ENCODE data around the gene RASIP1.

Gene RASIP1

GRCh38 chr19:48705431-48705830 lies 35.0 kb downstream of the RASIP1 start:
- Histone ChIP-seq H3K27ac (no peak overlapping the region), H3K36me3 (ENCODE audit: control insufficient read depth, insufficient read depth, low read length) (no peaks in the 10 kb centered on the region), H3K4me1 (no peaks in the 10 kb centered on the region)

GRCh38 chr19:48703316-48703715 lies 37.1 kb downstream of the RASIP1 start:
- H3K79me2 ChIP-seq, result no peaks in the 10 kb centered on the region
- H3K4me1 ChIP-seq, result no peaks in the 10 kb centered on the region
- H3K27me3 ChIP-seq (ENCODE audit: control insufficient read depth, insufficient read depth, low read length), result no peaks in the 10 kb centered on the region
- TF ChIP-seq CTCF (IDR thresholded peaks at IDR 0.05), result no peak
- H2AFZ ChIP-seq, result no peak overlapping the region
- H3K9me3 ChIP-seq (ENCODE audit: control insufficient read depth, low read length), result no peaks in the 10 kb centered on the region
- H3K4me2 ChIP-seq (ENCODE audit: low read length), result no peak overlapping the region
- no peak overlapping the region for H3K9ac ChIP-seq
- no peak overlapping the region for H3K27ac ChIP-seq
- H3K36me3 ChIP-seq (ENCODE audit: control insufficient read depth, insufficient read depth, low read length), result no peaks in the 10 kb centered on the region
- no peak overlapping the region for H3K4me3 ChIP-seq (ENCODE audit: low read depth, low read length)

More at GRCh38 chr19:48705431-48705830, 35.0 kb downstream of the RASIP1 start:
- H3K4me3 ChIP-seq (ENCODE audit: low read depth, low read length), result no peak overlapping the region
- no peaks in the 10 kb centered on the region for H3K9me3 ChIP-seq (ENCODE audit: control insufficient read depth, low read length)
- H3K27me3 ChIP-seq (ENCODE audit: control insufficient read depth, insufficient read depth, low read length), result no peaks in the 10 kb centered on the region
- H2AFZ ChIP-seq, result no peak overlapping the region
- H3K4me2 ChIP-seq (ENCODE audit: low read length), result no peak overlapping the region
- no peak for TF ChIP-seq CTCF (IDR thresholded peaks at IDR 0.05)
- no peaks in the 10 kb centered on the region for H3K79me2 ChIP-seq
- H3K9ac ChIP-seq, result no peak overlapping the region

- Histone ChIP-seq H3K27ac (no peak overlapping the region), H3K9me3 (ENCODE audit: control insufficient read depth, low read length) (no peaks in the 10 kb centered on the region), H3K4me1 (no peaks in the 10 kb centered on the region), H3K4me3 (ENCODE audit: low read depth, low read length) (no peak overlapping the region), H3K4me2 (ENCODE audit: low read length) (no peak overlapping the region), H3K27me3 (ENCODE audit: control insufficient read depth, insufficient read depth, low read length) (no peaks in the 10 kb centered on the region), H3K36me3 (ENCODE audit: control insufficient read depth, insufficient read depth, low read length) (no peaks in the 10 kb centered on the region), H3K79me2 (no peaks in the 10 kb centered on the region), H3K9ac (no peak overlapping the region), H2AFZ (no peak overlapping the region)
- no peak for TF ChIP-seq CTCF (IDR thresholded peaks at IDR 0.05)
These were observed 37.7 kb downstream of the RASIP1 start for GRCh38 chr19:48702701-48703100.

GRCh38 chr19:48698046-48698445 lies 42.4 kb downstream of the RASIP1 start:
- Histone ChIP-seq H2AFZ (no peak overlapping the region), H3K27ac (no peak overlapping the region), H3K4me1 (peaks cover 6% of the 10 kb centered on the region), H3K9me3 (ENCODE audit: control insufficient read depth, low read length) (no peaks in the 10 kb centered on the region), H3K27me3 (ENCODE audit: control insufficient read depth, insufficient read depth, low read length) (no peaks in the 10 kb centered on the region), H3K4me2 (ENCODE audit: low read length) (no peak overlapping the region), H3K79me2 (no peaks in the 10 kb centered on the region), H3K4me3 (ENCODE audit: low read depth, low read length) (no peak overlapping the region), H3K36me3 (ENCODE audit: control insufficient read depth, insufficient read depth, low read length) (no peaks in the 10 kb centered on the region), H3K9ac (no peak overlapping the region)
- no peak for TF ChIP-seq CTCF (IDR thresholded peaks at IDR 0.05)

- H2AFZ ChIP-seq, result peak overlapping the region; percentile 75
- peak overlapping the region; percentile 20 for H3K4me2 ChIP-seq (ENCODE audit: low read length)
- H3K9me3 ChIP-seq (ENCODE audit: control insufficient read depth, low read length), result no peaks in the 10 kb centered on the region
- H3K27me3 ChIP-seq (ENCODE audit: control insufficient read depth, insufficient read depth, low read length), result no peaks in the 10 kb centered on the region
- no peak overlapping the region for H3K9ac ChIP-seq
- TF ChIP-seq CTCF (IDR thresholded peaks at IDR 0.05), result no peak
- H3K79me2 ChIP-seq, result no peaks in the 10 kb centered on the region
- no peak overlapping the region for H3K4me3 ChIP-seq (ENCODE audit: low read depth, low read length)
- peaks cover 6% of the 10 kb centered on the region for H3K4me1 ChIP-seq
- peak overlapping the region; percentile 37 for H3K27ac ChIP-seq
- no peaks in the 10 kb centered on the region for H3K36me3 ChIP-seq (ENCODE audit: control insufficient read depth, insufficient read depth, low read length)
These were observed 43.9 kb downstream of the RASIP1 start for GRCh38 chr19:48696353-48697010.

Measured in parathyroid adenoma (tissue), 2 donors.